HG03159 (cell line): ENCODE measurements around the gene SVIL.
"Not testable (repeated sequence)": the region's sequence is repeated elsewhere in the genome, so short reads cannot be mapped to it uniquely, and the experiment has no call there.

Experiments used
- ATAC-seq: cut with Tn5 transposase; IDR thresholded peaks from one replicate; pipeline ENCODE4 v1.9.1; 2021; ENCODE audit warnings: mild to moderate bottlenecking, moderate library complexity; ENCODE audit not compliant: unreplicated experiment

The SVIL gene

GRCh38 chr10:29606693-29607092 is 28.1 kb downstream of the SVIL start:
- ATAC-seq = not testable (repeated sequence)

GRCh38 chr10:29604291-29604825 is 30.4 kb downstream of the SVIL start:
- ATAC-seq = no peak

- ATAC-seq = no peak
Observed at GRCh38 chr10:29603223-29603896, 31.4 kb downstream of the SVIL start.

- ATAC-seq = no peak
Observed at GRCh38 chr10:29600821-29601220, 34.0 kb downstream of the SVIL start.

- ATAC-seq = no peak
Observed at GRCh38 chr10:29600067-29600466, 34.7 kb downstream of the SVIL start.

GRCh38 chr10:29598851-29599311 is 35.9 kb downstream of the SVIL start:
- ATAC-seq = no peak

- ATAC-seq = no peak
Observed at GRCh38 chr10:29596826-29597225, 37.9 kb downstream of the SVIL start.

GRCh38 chr10:29596356-29596755 is 38.4 kb downstream of the SVIL start:
- no peak for ATAC-seq

- ATAC-seq = no peak
Observed at GRCh38 chr10:29595636-29596225, 39.0 kb downstream of the SVIL start.

- ATAC-seq = no peak
Observed at GRCh38 chr10:29595146-29595545, 39.6 kb downstream of the SVIL start.

- ATAC-seq = no peak
Observed at GRCh38 chr10:29591651-29591968, 43.2 kb downstream of the SVIL start.

GRCh38 chr10:29590915-29591650 is 43.7 kb downstream of the SVIL start:
- no peak for ATAC-seq

GRCh38 chr10:29588629-29589421 is 45.9 kb downstream of the SVIL start:
- ATAC-seq = no peak

GRCh38 chr10:29587750-29588628 is 46.8 kb downstream of the SVIL start:
- ATAC-seq = not testable (repeated sequence)

GRCh38 chr10:29587102-29587749 is 47.5 kb downstream of the SVIL start:
- not testable (repeated sequence) for ATAC-seq

- ATAC-seq = no peak
Observed at GRCh38 chr10:29586509-29586908, 48.3 kb downstream of the SVIL start.

- ATAC-seq = no peak
Observed at GRCh38 chr10:29585488-29585976, 49.2 kb downstream of the SVIL start.

- no peak for ATAC-seq
Observed at GRCh38 chr10:29584436-29584835, 50.3 kb downstream of the SVIL start.

GRCh38 chr10:29583674-29584073 is 51.1 kb downstream of the SVIL start:
- ATAC-seq = no peak
